Stimulated activated CD4-positive, alpha-beta T cell treated with anti-CD3 and anti-CD28 coated beads, Interleukin-1b, Interleukin-23, amount 100 ng/mL, for 1 hour (primary cell): ENCODE measurements around the gene STEAP2.

Experiments used
- DNase-seq, 2 donors: peaks; one replicate each; pipeline ENCODE4 v3.0.0-alpha.2; 2020; ENCODE audit warnings: low read depth in 2 of 2

The STEAP2 gene

DNA sequence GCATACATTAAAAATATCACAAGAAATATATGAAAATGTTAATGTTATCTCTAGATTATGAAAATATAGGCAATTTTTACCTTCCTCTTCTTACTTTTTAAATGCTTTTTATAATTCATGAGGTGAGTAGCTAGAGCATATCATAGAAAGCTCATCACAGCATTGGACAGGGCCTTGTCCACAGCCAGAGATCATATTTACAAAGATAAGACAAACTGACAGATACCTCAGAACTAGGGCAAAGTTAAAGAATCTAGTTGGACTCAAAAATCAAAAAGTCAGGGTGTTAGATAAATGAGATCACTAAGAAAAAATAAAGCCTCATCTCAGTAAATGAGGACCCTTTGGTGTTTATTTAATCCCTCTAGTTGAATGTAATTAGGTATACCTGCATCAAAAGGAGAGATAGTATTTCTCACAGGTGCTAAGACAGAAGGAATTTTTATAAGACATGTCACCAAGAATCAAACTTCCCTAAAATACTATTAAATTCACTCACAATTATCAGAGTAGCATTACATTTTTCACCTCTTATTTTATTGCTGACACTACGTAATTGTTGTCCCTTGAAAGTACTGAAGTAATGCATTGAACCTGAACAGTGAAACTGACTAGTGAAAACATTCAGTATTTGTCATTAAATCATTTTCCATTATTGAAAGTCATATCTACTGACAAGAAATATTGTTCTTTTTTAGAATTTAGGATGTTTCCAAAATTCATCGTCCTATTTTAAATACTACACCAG is 59.1 kb downstream of the STEAP2 start:
- DNase-seq, result no peak

- DNase-seq, result no peak
Measured at GRCh38 chr7:90271753-90272152, 60.2 kb downstream of the STEAP2 start.

DNA sequence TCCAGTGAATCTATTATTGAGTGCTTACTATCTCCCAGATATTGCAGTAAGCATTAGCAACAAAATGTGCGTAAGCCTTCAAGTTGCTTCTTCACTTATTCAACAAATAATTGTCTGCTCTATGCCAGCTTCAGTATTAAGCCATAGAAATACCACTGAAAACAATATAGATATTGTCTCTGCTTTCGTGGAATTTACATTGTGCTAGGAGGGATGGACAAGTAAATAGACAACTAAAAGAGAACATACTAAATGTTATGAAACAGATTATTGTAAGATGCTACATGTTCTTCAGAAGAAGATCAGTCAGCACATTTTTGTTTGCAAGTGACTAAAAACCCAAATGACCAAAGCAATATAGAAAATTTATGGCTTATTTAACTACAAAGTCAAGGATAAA is 60.7 kb downstream of the STEAP2 start:
- DNase-seq, result no peak

- no peak for DNase-seq
Measured at GRCh38 chr7:90274161-90274560, 62.6 kb downstream of the STEAP2 start.

- no peak for DNase-seq
Measured at GRCh38 chr7:90276033-90276728, 64.6 kb downstream of the STEAP2 start.
